Mucosa of descending colon (tissue), 3 donors: Measurements from ENCODE around the gene AKAP1. TPM values are rescaled to one million over a fixed set of nuclear protein-coding genes. Genes with fewer than 3 reads are reported as not detected.

Experiments
- ATAC-seq: fragments of 200-7000 bp; cut with Tn5 transposase; one replicate; pipeline ENCODE4 v1.9.1; 2020; ENCODE audit warnings: mild to moderate bottlenecking, moderate library complexity
- DNase-seq, 3 donors: peaks; one replicate each; pipeline ENCODE4 v3.0.0-alpha.2; 2020
- H3K36me3 ChIP-seq: fragments of 200-600 bp; one replicate; pipeline ENCODE4 v1.8.0; 2021; ENCODE audit warnings: low read depth, mild to moderate bottlenecking
- H3K4me1 ChIP-seq: fragments of 200-600 bp; one replicate; pipeline ENCODE4 v1.8.0; 2021; ENCODE audit warnings: low read depth, mild to moderate bottlenecking
- H3K4me3 ChIP-seq: fragments of 200-600 bp; one replicate; pipeline ENCODE4 v1.8.0; 2021; ENCODE audit warnings: mild to moderate bottlenecking
- H3K9me3 ChIP-seq: fragments of 200-600 bp; one replicate; pipeline ENCODE4 v1.8.0; 2021; ENCODE audit warnings: mild to moderate bottlenecking
- intact Hi-C, 2 donors: fragments of 100-400 bp; cut with DNase I in 1 of 2; cut with micrococcal nuclease in 1 of 2; formaldehyde crosslinking; loops; one replicate each; pipeline versions ENCODE4 v1.11.0 to v1.11.1; 2022; cut with DNase I, micrococcal nuclease
- total RNA-seq, 3 donors: library from RNA; stranded (reverse); fragmentation: NEBNext Ultra II Directional in 2 of 3; extraction: Animal tissue kit (Norgen Biotek cat#: 25700) in 2 of 3; gene quantifications; one replicate each; pipeline versions ENCODE4 v1.2.1 to v1.2.4, GENCODE V29; 2021 to 2023
- TF ChIP-seq, protein P1 (sequence below): fragments of 200-600 bp; IDR thresholded peaks from one replicate; pipeline ENCODE4 v1.8.0; 2022; ENCODE audit warnings: antibody characterized with exemption, mild to moderate bottlenecking
- donor health status: DM: no; HTN: no; CAD: no; lungs with moderate emphysema.
- donor health status: DM: no; HTN: no; CAD: no.
- donor health status: DM: no; HTN: yes; CAD: no.

The AKAP1 gene
- total RNA-seq, 3 donors from 2014 or later, result 131 to 194 (median 155) TPM

DNA sequence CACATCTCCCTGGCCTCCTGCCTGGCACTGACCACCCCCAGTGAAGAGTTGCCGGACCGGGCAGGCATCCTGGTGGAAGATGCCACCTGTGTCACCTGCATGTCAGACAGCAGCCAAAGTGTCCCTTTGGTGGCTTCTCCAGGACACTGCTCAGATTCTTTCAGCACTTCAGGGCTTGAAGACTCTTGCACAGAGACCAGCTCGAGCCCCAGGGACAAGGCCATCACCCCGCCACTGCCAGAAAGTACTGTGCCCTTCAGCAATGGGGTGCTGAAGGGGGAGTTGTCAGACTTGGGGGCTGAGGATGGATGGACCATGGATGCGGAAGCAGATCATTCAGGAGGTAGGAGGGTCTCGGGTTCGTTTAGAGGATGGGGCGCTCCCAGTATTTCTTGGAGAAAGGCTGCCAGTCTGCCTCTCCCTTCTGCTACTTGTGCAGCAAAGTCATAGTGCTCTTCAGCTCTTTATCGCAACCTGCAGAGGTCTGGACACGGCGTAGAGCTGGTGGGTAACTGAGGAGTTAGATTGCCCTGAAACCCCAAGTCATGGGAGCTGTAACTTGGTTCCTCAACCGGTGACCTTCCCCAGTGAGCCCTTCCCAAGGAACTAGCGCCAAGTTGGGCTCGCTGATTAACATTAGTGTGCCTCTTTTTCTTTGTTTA is 21.9 kb downstream of the AKAP1 start:
- intact Hi-C loops, result no loop called here
- H3K9me3 ChIP-seq, result no peaks in the 10 kb centered on the region
- TF ChIP-seq, protein P1, sequence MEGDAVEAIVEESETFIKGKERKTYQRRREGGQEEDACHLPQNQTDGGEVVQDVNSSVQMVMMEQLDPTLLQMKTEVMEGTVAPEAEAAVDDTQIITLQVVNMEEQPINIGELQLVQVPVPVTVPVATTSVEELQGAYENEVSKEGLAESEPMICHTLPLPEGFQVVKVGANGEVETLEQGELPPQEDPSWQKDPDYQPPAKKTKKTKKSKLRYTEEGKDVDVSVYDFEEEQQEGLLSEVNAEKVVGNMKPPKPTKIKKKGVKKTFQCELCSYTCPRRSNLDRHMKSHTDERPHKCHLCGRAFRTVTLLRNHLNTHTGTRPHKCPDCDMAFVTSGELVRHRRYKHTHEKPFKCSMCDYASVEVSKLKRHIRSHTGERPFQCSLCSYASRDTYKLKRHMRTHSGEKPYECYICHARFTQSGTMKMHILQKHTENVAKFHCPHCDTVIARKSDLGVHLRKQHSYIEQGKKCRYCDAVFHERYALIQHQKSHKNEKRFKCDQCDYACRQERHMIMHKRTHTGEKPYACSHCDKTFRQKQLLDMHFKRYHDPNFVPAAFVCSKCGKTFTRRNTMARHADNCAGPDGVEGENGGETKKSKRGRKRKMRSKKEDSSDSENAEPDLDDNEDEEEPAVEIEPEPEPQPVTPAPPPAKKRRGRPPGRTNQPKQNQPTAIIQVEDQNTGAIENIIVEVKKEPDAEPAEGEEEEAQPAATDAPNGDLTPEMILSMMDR, result no peak
- H3K4me3 ChIP-seq, result no peak overlapping the region
- DNase-seq (no peak), ATAC-seq (no peak)
- H3K36me3 ChIP-seq, result no peaks in the 10 kb centered on the region
- H3K4me1 ChIP-seq, result peaks cover 51% of the 10 kb centered on the region

DNA sequence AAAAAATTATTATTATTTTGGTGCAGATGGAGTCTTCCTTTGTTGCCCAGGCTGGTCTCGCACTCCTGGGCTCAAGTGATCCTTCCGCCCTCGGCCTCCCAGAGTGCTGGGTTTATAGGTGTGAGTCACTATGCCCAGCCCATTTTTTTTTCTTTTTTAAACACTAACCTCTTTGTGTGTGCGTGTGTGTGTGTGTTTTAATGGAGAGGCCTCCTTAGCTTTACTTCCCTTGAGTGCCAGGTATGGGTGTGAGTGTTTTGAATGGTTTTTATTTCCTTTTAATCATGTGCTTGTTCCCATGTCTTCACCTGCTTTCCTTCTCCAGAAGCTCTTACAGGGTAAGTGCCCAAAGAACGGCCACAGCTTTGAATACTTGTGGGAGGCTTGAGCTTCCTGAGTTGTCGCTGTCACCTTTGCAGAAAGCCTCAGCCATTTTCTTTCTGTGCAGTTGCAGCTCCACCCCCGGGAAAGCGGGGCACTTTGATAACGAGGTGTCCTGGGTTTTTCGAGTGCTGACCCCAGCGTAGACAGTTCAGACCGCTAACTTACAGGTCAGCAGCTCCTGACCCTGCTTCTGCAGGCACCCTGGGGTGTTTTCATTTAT is 22.6 kb downstream of the AKAP1 start:
- intact Hi-C loops, result no loop called here
- ATAC-seq (peak; percentile 87), DNase-seq (peak; percentile 76 to 82 (median 77))
- TF ChIP-seq, protein P1, result no peak
- Histone ChIP-seq H3K9me3 (no peaks in the 10 kb centered on the region), H3K4me1 (peaks cover 51% of the 10 kb centered on the region), H3K36me3 (no peaks in the 10 kb centered on the region), H3K4me3 (no peak overlapping the region)

DNA sequence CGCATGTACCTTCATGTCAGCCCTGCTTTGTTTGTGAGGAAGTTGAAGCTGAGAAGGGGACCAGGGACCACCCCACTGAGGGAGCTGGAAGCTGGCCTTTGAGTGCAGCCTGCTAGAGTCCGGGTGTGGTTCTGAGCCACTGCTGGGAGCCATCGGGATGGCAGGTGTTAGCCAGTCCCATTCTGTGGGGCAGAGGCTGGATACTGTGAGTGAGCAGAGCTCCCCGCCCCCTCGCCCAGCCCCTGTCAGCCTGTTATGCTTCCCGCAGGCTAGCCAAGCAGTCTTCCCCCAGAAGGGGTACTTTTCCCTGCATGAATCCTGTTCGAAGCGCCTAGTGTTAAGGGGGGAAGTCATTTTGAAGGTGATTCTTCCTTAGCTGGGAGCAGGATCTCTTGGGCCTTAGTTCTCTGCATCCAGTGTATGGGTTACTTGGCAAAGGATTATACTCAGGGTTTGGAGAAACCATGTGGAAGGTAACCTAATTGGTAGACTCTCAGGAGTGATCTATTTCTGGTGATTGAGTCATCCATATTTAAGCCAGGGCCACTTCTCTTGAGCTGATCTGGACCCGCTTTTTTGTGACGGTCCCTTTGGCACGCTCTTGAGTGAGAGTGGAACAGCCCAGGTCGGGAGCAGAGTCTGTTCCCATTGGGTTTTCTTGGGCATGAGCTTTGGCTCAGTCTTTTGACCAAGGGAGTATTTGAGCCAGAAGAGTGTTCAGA is 23.8 kb downstream of the AKAP1 start:
- TF ChIP-seq, protein P1, result no peak
- Histone ChIP-seq H3K36me3 (no peaks in the 10 kb centered on the region), H3K4me1 (peaks cover 51% of the 10 kb centered on the region), H3K9me3 (no peaks in the 10 kb centered on the region), H3K4me3 (no peak overlapping the region)
- peak; percentile 72 to 77 (median 76) for DNase-seq
- intact Hi-C loops, result no loop called here
- peak; percentile 67 for ATAC-seq

DNA sequence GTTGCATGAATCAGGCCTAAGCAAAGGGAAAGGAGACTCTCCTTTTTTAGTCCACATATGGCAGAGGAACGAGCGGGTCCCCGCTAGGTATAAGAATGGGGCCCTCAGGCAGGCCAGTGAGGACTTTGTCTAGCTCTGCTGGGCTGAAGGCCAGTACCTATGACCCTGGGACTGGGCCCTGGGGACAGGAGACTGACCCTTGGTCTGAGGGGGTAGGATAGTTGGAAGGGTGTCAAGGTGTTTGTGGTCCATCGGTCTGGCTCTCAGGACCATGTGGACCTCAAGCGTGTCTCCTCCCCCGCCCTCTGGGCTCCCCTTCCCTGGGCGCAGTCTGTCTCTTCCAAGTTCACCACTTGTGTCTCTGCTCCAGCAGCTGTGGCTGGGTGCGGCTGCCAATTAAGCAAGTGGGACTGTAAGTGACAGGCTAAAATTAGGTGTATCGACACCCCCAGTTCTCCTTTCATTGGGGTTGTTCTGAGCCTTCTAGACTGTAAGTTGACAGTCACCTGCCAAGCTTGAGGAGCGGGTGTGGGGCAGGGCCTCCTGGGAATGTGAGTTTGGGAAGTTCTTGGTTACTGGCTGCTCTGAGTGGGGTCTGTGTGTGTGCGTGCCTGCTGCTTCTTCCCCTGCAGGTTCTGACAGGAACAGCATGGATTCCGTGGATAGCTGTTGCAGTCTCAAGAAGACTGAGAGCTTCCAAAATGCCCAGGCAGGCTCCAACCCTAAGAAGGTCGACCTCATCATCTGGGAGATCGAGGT is 24.5 kb downstream of the AKAP1 start:
- Histone ChIP-seq H3K36me3 (peaks cover 5% of the 10 kb centered on the region), H3K4me1 (peaks cover 51% of the 10 kb centered on the region), H3K9me3 (no peaks in the 10 kb centered on the region), H3K4me3 (no peak overlapping the region)
- intact Hi-C loops, result no loop called here
- TF ChIP-seq, protein P1, result no peak
- ATAC-seq (peak; percentile 20), DNase-seq (peak; percentile 62 to 72 (median 65))

DNA sequence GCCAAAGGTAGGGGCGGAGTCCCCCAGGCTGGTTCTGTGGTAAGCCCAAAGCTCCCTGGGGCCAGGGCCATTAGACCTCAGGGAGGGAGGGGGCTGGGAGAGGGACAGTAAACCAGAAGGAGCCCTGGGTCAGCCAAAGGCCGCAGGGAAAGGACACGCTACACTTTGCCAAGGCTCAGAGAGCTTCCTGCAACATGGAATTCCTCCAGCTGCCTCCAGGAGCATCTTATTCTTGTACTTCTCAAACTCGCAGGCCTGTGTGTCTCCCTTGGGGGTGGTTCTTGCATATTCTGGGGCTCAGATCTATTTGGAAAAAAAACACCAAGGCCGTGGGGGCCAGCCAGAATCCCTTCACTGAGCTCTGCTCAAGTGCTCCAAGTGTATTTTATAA is 25.1 kb downstream of the AKAP1 start:
- peaks cover 49% of the 10 kb centered on the region for H3K4me1 ChIP-seq
- H3K9me3 ChIP-seq, result no peaks in the 10 kb centered on the region
- intact Hi-C loops, result no loop called here
- ATAC-seq (no peak), DNase-seq (no peak)
- TF ChIP-seq, protein P1, result no peak
- H3K36me3 ChIP-seq, result peaks cover 5% of the 10 kb centered on the region
- no peak overlapping the region for H3K4me3 ChIP-seq
